Tibial nerve (tissue), 4 donors: ENCODE measurements around the gene ATF7.

Source experiments
- EP300 ChIP-seq, 2 donors: sonication (generic); formaldehyde crosslinking; IDR thresholded peaks; one replicate each; pipeline ENCODE4 v1.6.1; 2017; ENCODE audit warnings: antibody characterized with exemption in 2 of 2, mild to moderate bottlenecking in 1 of 2
- TF ChIP-seq, protein P1 (sequence below), 5 experiments: fragments of 200-600 bp in 3 of 5; fragments of 450-650 bp in 2 of 5; sonication (generic) in 3 of 5; IDR thresholded peaks; one replicate each; pipeline ENCODE4 v1.5.1; 2016 to 2019; ENCODE audit warnings: antibody characterized with exemption in 5 of 5, mild to moderate bottlenecking in 3 of 5, moderate library complexity in 2 of 5

DNA sequence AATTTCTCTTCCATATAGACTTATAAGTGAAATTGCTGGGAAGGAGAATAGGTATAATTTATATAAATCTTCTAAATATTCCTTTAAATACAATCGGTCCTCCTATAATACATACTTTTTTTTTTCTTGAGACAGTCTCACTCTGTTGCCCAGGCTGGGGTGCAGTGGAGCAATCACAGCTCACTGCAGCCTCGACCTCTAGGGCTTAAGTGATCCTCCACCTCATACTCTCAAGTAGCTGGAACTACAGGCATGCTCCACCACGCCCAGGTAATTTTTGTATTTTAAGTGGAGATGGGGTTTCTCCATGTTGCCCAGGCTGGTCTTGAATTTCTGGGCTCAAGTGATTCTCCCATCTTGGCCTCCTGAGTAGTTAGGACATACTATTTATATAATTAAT lies 89.2 kb downstream of the ATF7 start:
- TF ChIP-seq EP300 (IDR thresholded peaks at IDR 0.05): no peak
- TF ChIP-seq, protein P1, sequence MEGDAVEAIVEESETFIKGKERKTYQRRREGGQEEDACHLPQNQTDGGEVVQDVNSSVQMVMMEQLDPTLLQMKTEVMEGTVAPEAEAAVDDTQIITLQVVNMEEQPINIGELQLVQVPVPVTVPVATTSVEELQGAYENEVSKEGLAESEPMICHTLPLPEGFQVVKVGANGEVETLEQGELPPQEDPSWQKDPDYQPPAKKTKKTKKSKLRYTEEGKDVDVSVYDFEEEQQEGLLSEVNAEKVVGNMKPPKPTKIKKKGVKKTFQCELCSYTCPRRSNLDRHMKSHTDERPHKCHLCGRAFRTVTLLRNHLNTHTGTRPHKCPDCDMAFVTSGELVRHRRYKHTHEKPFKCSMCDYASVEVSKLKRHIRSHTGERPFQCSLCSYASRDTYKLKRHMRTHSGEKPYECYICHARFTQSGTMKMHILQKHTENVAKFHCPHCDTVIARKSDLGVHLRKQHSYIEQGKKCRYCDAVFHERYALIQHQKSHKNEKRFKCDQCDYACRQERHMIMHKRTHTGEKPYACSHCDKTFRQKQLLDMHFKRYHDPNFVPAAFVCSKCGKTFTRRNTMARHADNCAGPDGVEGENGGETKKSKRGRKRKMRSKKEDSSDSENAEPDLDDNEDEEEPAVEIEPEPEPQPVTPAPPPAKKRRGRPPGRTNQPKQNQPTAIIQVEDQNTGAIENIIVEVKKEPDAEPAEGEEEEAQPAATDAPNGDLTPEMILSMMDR (IDR thresholded peaks at IDR 0.05): no peak
